A673 (cell line): Measurements from ENCODE around the gene TBC1D9B. TPM values are rescaled to one million over a fixed set of nuclear protein-coding genes. Genes with fewer than 3 reads are reported as not detected.

Experiments
- BruUV-seq: library from RNA; stranded (reverse); fragments of 400-500 nt; replicated peaks from 2 replicates; lab custom pipeline; 2021; lab: Mats Ljungman, UMichigan
- CTCF ChIA-PET: fragments of 300-600 bp; sonication (Branson Sonifier 250); formaldehyde crosslinking; loops from one replicate; lab custom pipeline; 2022; ENCODE audit warnings: antibody characterized with exemption; lab: Charles Lee
- POLR2A ChIA-PET: fragments of 300-600 bp; sonication (Branson Sonifier 250); formaldehyde crosslinking; loops from one replicate; lab custom pipeline; 2022; ENCODE audit warnings: antibody characterized with exemption; ENCODE audit not compliant: low non-redundant PET; lab: Charles Lee
- DNase-seq: peaks from one replicate; pipeline ENCODE4 v3.0.0-alpha.2; 2015; ENCODE audit warnings: low spot score
- H3K27ac ChIP-seq: fragments of 200-600 bp; sonication (generic); 2 replicates; pipeline ENCODE4 v1.5.1; 2016; ENCODE audit warnings: mixed run types, low read depth, mild to moderate bottlenecking, mixed read lengths, antibody characterized with exemption, low read length; ENCODE audit not compliant: poor library complexity, severe bottlenecking
- H3K27me3 ChIP-seq: fragments of 200-600 bp; sonication (generic); replicated peaks from 2 replicates; pipeline ENCODE4 v1.6.1; 2017; ENCODE audit warnings: mixed run types, low read depth, mild to moderate bottlenecking, mixed read lengths, antibody characterized with exemption, low read length; ENCODE audit not compliant: insufficient read depth, poor library complexity
- H3K36me3 ChIP-seq: fragments of 200-600 bp; sonication (generic); 2 replicates; pipeline ENCODE4 v1.6.1; 2016; ENCODE audit warnings: mixed run types, mild to moderate bottlenecking, mixed read lengths, antibody characterized with exemption, low read length; ENCODE audit not compliant: insufficient read depth, poor library complexity, severe bottlenecking
- H3K4me1 ChIP-seq: fragments of 200-600 bp; sonication (generic); 2 replicates; pipeline ENCODE4 v1.6.1; 2017; ENCODE audit warnings: mixed run types, mild to moderate bottlenecking, mixed read lengths, antibody characterized with exemption, low read length; ENCODE audit not compliant: insufficient read depth, poor library complexity, severe bottlenecking
- H3K4me3 ChIP-seq: fragments of 200-600 bp; sonication (generic); 2 replicates; pipeline ENCODE4 v1.5.1; 2016; ENCODE audit warnings: low read depth, mixed run types, mild to moderate bottlenecking, mixed read lengths, low read length; ENCODE audit not compliant: poor library complexity, severe bottlenecking
- H3K9me3 ChIP-seq: fragments of 200-600 bp; sonication (generic); 2 replicates; pipeline ENCODE4 v1.6.1; 2016; ENCODE audit warnings: mixed run types, low read depth, mild to moderate bottlenecking, mixed read lengths, antibody characterized with exemption, low read length; ENCODE audit not compliant: poor library complexity, severe bottlenecking
- EZH2 ChIP-seq: fragments of 200-600 bp; sonication (generic); IDR thresholded peaks from 2 replicates; pipeline ENCODE4 v1.6.1; 2017; ENCODE audit warnings: borderline replicate concordance, low read depth, mild to moderate bottlenecking, mixed read lengths, antibody characterized with exemption, low read length; ENCODE audit not compliant: poor library complexity, severe bottlenecking
- intact Hi-C: fragments of 100-400 bp; cut with micrococcal nuclease; formaldehyde crosslinking; loops from one replicate; pipeline ENCODE4 v1.10.0; 2022; ENCODE audit not compliant: unreplicated experiment
- total RNA-seq: library from RNA; stranded (reverse); gene quantifications from 2 replicates; pipeline ENCODE4 v1.2.3, GENCODE V29; 2021
- TF ChIP-seq, protein P1 (sequence below): fragments of 300-800, 200-600 bp; sonication (generic); conservative IDR thresholded peaks from 2 replicates; pipeline ENCODE4 v1.5.1; 2017; ENCODE audit warnings: low read depth, mild to moderate bottlenecking, antibody characterized with exemption, low read length, moderate library complexity, mixed read lengths

TBC1D9B gene
- total RNA-seq, 1 experiment from 2014 or later: 68.2 TPM

DNA sequence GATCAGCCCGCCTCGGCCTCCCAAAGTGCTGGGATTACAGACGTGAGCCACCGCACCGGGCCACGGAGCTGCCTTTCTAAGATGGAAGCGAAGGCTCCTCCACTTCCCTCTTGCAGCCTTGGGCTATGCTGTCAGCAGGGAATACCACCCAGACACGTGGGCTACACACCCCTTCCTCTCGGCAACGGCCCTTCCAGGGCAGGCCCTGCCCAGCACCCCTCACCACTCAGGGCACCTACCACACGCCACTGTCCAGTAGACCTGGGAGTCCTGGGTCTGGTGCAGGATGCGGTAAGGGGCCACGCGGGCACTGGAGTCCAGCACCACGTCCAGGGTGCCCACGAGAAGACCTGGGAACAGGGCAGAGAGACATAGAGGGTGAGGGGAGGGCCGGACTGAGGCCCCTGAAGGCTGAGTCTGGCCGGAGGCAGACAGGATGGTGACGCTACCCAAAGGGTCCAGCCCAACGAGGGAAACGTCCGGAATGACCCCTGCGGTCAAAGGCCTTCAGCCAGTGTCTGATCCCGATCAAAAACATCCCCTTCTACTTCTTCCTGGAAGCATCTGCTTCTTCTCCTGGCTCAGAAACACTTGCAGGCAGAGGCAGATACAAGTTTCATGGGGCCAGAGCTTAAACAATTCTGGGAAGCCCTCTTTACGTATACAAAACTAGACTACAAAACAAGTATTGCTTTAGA is 3.1 kb downstream of the TBC1D9B start:
- Histone ChIP-seq H3K27me3 (no peaks in the 10 kb centered on the region), H3K9me3 (no peaks in the 10 kb centered on the region), H3K4me3 (no peak overlapping the region), H3K4me1 (peaks cover 7% of the 10 kb centered on the region), H3K27ac (no peak overlapping the region), H3K36me3 (peaks cover 14% of the 10 kb centered on the region)
- BruUV-seq: no TSS peak
- intact Hi-C loops: loop anchor here (5.0 kb wide), 2 partner anchors 82 to 102 kb away; partner anchors contain the start of gene SQSTM1
- TF ChIP-seq EZH2: no peak
- TF ChIP-seq, protein P1, sequence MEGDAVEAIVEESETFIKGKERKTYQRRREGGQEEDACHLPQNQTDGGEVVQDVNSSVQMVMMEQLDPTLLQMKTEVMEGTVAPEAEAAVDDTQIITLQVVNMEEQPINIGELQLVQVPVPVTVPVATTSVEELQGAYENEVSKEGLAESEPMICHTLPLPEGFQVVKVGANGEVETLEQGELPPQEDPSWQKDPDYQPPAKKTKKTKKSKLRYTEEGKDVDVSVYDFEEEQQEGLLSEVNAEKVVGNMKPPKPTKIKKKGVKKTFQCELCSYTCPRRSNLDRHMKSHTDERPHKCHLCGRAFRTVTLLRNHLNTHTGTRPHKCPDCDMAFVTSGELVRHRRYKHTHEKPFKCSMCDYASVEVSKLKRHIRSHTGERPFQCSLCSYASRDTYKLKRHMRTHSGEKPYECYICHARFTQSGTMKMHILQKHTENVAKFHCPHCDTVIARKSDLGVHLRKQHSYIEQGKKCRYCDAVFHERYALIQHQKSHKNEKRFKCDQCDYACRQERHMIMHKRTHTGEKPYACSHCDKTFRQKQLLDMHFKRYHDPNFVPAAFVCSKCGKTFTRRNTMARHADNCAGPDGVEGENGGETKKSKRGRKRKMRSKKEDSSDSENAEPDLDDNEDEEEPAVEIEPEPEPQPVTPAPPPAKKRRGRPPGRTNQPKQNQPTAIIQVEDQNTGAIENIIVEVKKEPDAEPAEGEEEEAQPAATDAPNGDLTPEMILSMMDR: no peak
- ChIA-PET POLR2A (no interaction called here), CTCF (interaction anchor here (0.6 kb wide), 1 partner anchor 98 kb away, joined by 7 read pairs; no protein-coding TSS in a partner anchor)
- DNase-seq: no peak

DNA sequence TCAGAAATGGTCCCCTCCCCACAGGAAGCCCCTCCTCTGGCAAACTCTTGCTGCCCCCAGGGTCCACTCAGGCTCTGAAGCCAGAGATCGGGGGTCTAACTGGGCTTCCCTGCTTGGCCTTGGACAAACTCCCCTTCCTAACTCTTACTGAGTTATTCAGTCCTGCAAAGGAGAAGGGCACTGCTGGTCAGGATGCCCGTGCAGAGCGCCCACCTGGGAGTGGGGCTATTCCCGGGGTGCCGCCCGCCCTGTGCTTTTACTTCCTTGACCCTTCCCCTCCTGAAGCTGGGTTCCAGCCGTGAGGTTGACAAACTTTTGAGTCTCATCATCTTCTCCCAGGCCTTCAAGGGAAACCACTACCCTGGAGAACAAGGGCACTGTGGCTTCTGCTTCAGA is 4.9 kb downstream of the TBC1D9B start:
- intact Hi-C loops: no loop called here
- POLR2A ChIA-PET: no interaction called here
- no peak overlapping the region for H3K4me3 ChIP-seq
- peaks cover 28% of the 10 kb centered on the region for H3K36me3 ChIP-seq
- no peak for DNase-seq
- BruUV-seq: no TSS peak
- peaks cover 7% of the 10 kb centered on the region for H3K4me1 ChIP-seq
- CTCF ChIA-PET: no interaction called here
- H3K27me3 ChIP-seq: no peaks in the 10 kb centered on the region
- H3K9me3 ChIP-seq: no peaks in the 10 kb centered on the region
- no peak overlapping the region for H3K27ac ChIP-seq
- TF ChIP-seq, protein P1: no peak
- no peak for TF ChIP-seq EZH2

DNA sequence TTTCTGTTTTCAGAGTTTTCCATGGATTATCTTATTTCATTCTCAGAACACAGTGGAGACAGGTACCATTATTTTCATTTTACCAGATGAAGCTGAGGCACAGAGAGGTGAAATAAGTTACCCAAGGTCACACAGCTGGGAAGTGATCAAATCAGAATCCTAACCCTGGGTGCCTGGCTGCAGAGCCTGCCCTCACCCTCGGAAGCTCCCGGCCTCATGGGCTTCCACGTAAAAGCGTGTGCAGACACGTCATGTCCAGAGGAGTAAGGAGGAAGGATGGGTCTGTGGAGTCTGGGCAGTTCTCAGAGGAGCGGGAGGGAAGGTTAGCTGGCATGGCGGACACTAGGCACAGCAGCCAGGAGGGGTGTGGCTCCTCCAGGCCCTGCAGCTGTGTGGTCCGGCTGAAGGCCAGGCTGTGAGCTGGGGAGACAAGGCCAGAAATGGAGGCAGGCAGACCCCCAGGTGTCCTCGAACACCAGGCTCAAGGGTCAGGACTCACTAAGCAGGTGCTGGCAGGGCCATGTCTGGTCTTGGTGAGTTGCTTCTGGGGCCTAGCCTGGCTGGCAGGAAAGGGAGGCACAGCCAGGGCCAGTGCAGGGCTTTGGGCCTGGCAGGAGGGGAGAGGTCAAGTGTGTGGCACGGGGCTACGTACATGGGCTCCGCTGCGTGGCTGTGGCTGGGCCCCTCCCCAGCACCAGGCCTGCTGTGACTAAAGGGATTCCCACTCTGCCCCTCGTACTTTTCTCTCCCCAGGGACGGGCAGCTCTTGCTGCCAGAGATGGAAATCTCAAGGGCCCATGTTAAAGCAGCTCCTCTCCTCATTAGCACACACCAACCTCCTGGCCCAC is 5.6 kb downstream of the TBC1D9B start:
- no peak for DNase-seq
- Histone ChIP-seq H3K4me3 (no peak overlapping the region), H3K4me1 (peaks cover 7% of the 10 kb centered on the region), H3K9me3 (no peaks in the 10 kb centered on the region), H3K27ac (no peak overlapping the region), H3K27me3 (no peaks in the 10 kb centered on the region), H3K36me3 (peaks cover 34% of the 10 kb centered on the region)
- CTCF ChIA-PET: no interaction called here
- no TSS peak for BruUV-seq
- intact Hi-C loops: no loop called here
- POLR2A ChIA-PET: interaction anchor here (0.6 kb wide), 1 partner anchor 61 kb away, joined by 3 read pairs; no protein-coding TSS in a partner anchor
- TF ChIP-seq, protein P1: no peak
